Retinal pigment epithelial cell (primary cell): ENCODE results near the gene SEMA3C.
A peak's percentile ranks its signal among the peaks of the same experiment; 100 is the strongest.

Experiments used
- DNase-seq: peaks from one replicate; pipeline ENCODE4 v3.0.0-alpha.2; 2010; ENCODE audit warnings: low read depth
- H3K4me3 ChIP-seq: 2 replicates; pipeline ENCODE4 v1.5.1; 2011; ENCODE audit warnings: mild to moderate bottlenecking, low read length, control low read depth, moderate library complexity
- TF ChIP-seq, protein P1 (sequence below): conservative IDR thresholded peaks from 2 replicates; pipeline ENCODE4 v1.5.1; 2011; ENCODE audit warnings: low read depth, low read length, control low read depth, inconsistent platforms

The SEMA3C gene

DNA sequence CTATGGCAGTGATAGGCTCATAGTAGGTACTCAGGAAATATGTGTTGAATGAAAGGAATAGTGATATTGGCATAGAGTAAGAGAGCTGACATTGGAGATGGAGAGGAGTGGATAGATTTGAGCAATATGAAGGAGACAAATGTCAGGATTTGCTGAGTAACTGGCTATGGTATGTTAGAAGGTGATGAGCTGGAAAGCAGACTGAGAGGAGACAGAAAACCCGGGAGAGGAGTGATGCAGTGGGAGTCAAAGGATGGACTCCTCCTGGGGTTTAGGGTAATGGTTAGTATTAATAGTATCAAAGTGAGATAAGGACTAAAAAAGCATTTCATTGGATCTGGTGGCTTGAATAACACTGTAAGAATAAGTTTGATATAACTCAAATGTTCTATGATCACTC lies 215.6 kb downstream of the SEMA3C start:
- TF ChIP-seq, protein P1, sequence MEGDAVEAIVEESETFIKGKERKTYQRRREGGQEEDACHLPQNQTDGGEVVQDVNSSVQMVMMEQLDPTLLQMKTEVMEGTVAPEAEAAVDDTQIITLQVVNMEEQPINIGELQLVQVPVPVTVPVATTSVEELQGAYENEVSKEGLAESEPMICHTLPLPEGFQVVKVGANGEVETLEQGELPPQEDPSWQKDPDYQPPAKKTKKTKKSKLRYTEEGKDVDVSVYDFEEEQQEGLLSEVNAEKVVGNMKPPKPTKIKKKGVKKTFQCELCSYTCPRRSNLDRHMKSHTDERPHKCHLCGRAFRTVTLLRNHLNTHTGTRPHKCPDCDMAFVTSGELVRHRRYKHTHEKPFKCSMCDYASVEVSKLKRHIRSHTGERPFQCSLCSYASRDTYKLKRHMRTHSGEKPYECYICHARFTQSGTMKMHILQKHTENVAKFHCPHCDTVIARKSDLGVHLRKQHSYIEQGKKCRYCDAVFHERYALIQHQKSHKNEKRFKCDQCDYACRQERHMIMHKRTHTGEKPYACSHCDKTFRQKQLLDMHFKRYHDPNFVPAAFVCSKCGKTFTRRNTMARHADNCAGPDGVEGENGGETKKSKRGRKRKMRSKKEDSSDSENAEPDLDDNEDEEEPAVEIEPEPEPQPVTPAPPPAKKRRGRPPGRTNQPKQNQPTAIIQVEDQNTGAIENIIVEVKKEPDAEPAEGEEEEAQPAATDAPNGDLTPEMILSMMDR = no peak
- no peak for DNase-seq
- no peak overlapping the region for H3K4me3 ChIP-seq

DNA sequence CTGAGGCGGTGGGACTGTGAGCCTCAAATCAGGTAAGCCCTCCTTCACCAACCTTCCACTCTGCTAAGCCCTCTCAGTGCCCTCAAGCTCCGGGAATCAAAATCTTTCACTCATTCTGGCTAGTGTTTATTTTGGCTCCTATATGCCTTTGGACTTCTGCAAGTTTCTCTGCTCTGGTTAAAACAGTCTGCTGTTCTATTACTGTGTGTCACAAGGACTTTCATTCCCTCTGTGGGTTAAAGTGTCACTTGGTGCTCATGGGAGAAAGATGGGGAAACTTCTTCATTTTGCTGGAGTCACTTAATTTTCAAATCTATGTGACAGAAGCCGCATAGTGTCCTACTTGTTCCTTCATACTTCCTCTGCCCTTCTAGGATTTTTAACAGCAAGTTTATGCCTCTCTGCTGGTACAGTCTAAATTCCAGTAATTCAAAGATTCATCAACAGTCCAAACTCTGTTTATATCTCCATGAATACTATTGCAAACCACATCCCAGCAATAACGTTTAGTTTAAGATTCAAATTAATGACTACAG lies 219.1 kb downstream of the SEMA3C start:
- no peak for DNase-seq
- no peak overlapping the region for H3K4me3 ChIP-seq
- TF ChIP-seq, protein P1 = no peak

DNA sequence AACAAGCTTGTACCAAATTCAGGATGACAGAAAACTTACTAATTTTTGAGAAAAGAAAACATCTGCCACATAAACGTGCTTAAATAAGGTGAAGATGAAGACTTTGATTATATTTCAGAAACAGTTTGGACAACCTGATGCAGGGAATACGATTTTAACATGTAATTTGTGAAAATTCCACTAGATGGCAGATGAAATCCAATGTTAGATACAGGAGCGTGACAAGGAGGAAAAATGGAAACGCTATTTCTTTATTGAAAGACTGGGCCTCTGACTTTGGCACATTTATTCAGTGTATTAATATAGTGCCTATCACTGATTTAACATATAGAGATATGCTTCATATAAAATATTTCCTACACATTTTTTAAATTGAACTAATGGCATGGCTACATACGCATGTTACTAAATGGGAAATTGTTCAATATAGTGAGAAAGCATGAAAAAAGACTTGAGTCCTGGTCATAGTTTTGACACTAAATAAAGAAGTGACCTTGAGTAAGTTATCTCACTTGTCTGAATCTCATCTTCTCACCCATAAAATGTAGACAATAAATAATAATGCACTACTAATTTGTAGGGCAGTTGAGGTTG lies 219.7 kb downstream of the SEMA3C start:
- DNase-seq = no peak
- no peak overlapping the region for H3K4me3 ChIP-seq
- TF ChIP-seq, protein P1 = peak; percentile 43
